Lower leg skin (tissue), 3 donors: ENCODE data around the gene ZNF329.

Source experiments
- CTCF ChIP-seq, 3 donors: fragments of 450-650 bp; IDR thresholded peaks; one replicate each; pipeline ENCODE4 v1.5.1; 2016; ENCODE audit warnings: antibody characterized with exemption in 3 of 3, mild to moderate bottlenecking in 3 of 3, moderate library complexity in 2 of 3
- POLR2A ChIP-seq, 2 donors: fragments of 450-650 bp; IDR thresholded peaks; one replicate each; pipeline ENCODE4 v1.6.1; 2016 to 2017; ENCODE audit warnings: antibody characterized with exemption in 2 of 2, mild to moderate bottlenecking in 1 of 2, moderate library complexity in 1 of 2

DNA sequence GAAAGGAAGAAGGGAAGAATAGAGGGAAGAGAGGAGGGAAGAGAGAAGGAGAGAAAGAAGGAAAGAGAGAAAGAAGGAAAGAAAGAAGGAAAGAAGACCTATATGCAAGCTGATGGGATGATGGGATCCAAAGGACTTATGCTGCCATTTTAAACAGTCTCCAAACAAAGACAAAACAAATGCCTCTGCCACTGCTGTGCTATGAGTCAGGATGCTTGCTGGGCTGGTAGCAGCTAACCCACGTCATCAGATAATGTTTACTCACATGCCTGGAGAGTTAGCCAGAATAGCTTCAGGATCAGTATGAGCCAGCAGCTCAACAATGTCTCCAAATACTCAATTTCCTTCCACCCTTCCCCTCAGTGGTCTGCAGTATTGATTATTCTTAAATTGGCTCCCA lies 20.3 kb upstream of the ZNF329 start:
- TF ChIP-seq CTCF (IDR thresholded peaks at IDR 0.05) (no peak), POLR2A (IDR thresholded peaks at IDR 0.05) (no peak)
